ENCODE measurements around the gene BTNL8.

BTNL8 gene

GRCh38 chr5:180898621-180899246 lies at the start of gene BTNL8:
Gene BTNL8 (plus strand): TSS chr5:180899159. CDS start chr5:180899311, 152 bp downstream.
- no peak within 1 kb of the TSS for H3K9ac ChIP-seq (ENCODE audit: low read depth, low read length)

GRCh38 chr5:180849827-180850226 lies 49.1 kb upstream of the BTNL8 start:
- H3K36me3 ChIP-seq (ENCODE audit: insufficient read depth, low read depth, low read length), result peaks cover 87% of the 10 kb centered on the region
- H3K4me1 ChIP-seq (ENCODE audit: insufficient read depth, low read length), result no peaks in the 10 kb centered on the region
- H3K9ac ChIP-seq (ENCODE audit: low read depth, low read length), result no peak overlapping the region
- peaks cover 79% of the 10 kb centered on the region for H3K9me3 ChIP-seq (ENCODE audit: insufficient read depth, low read depth, low read length)
- H3K27ac ChIP-seq (ENCODE audit: low read length), result no peak overlapping the region
- H3K27me3 ChIP-seq (ENCODE audit: insufficient read depth, low read length), result no peaks in the 10 kb centered on the region
- H3K4me3 ChIP-seq (ENCODE audit: low read length), result peak overlapping the region; percentile 35; the same call in 1 of the 2 replicates

More at GRCh38 chr5:180898621-180899246, at the start of gene BTNL8:
- Histone ChIP-seq H3K4me3 (ENCODE audit: low read length) (no peak within 1 kb of the TSS), H3K27me3 (ENCODE audit: insufficient read depth, low read length) (no peaks in the 10 kb centered on the region), H3K27ac (ENCODE audit: low read length) (no peak within 1 kb of the TSS), H3K36me3 (ENCODE audit: insufficient read depth, low read depth, low read length) (no peaks in the 10 kb centered on the region), H3K4me1 (ENCODE audit: insufficient read depth, low read length) (no peaks in the 10 kb centered on the region), H3K9me3 (ENCODE audit: insufficient read depth, low read depth, low read length) (no peaks in the 10 kb centered on the region)

GRCh38 chr5:180850434-180851078 lies 48.4 kb upstream of the BTNL8 start:
- Histone ChIP-seq H3K4me3 (ENCODE audit: low read length) (peak overlapping the region; percentile 35; the same call in 1 of the 2 replicates), H3K9me3 (ENCODE audit: insufficient read depth, low read depth, low read length) (peaks cover 75% of the 10 kb centered on the region), H3K27ac (ENCODE audit: low read length) (no peak overlapping the region), H3K36me3 (ENCODE audit: insufficient read depth, low read depth, low read length) (peaks cover 92% of the 10 kb centered on the region), H3K4me1 (ENCODE audit: insufficient read depth, low read length) (no peaks in the 10 kb centered on the region), H3K9ac (ENCODE audit: low read depth, low read length) (no peak overlapping the region), H3K27me3 (ENCODE audit: insufficient read depth, low read length) (no peaks in the 10 kb centered on the region)

GRCh38 chr5:180852495-180852894 lies 46.5 kb upstream of the BTNL8 start:
- Histone ChIP-seq H3K4me3 (ENCODE audit: low read length) (no peak overlapping the region), H3K9me3 (ENCODE audit: insufficient read depth, low read depth, low read length) (peaks cover 57% of the 10 kb centered on the region), H3K27ac (ENCODE audit: low read length) (no peak overlapping the region), H3K9ac (ENCODE audit: low read depth, low read length) (no peak overlapping the region), H3K4me1 (ENCODE audit: insufficient read depth, low read length) (no peaks in the 10 kb centered on the region), H3K27me3 (ENCODE audit: insufficient read depth, low read length) (no peaks in the 10 kb centered on the region), H3K36me3 (ENCODE audit: insufficient read depth, low read depth, low read length) (peaks cover 83% of the 10 kb centered on the region)

GRCh38 chr5:180853121-180853847 lies 45.7 kb upstream of the BTNL8 start:
- Histone ChIP-seq H3K9ac (ENCODE audit: low read depth, low read length) (no peak overlapping the region), H3K36me3 (ENCODE audit: insufficient read depth, low read depth, low read length) (peaks cover 75% of the 10 kb centered on the region), H3K9me3 (ENCODE audit: insufficient read depth, low read depth, low read length) (peaks cover 49% of the 10 kb centered on the region), H3K27ac (ENCODE audit: low read length) (no peak overlapping the region), H3K27me3 (ENCODE audit: insufficient read depth, low read length) (no peaks in the 10 kb centered on the region), H3K4me1 (ENCODE audit: insufficient read depth, low read length) (no peaks in the 10 kb centered on the region), H3K4me3 (ENCODE audit: low read length) (no peak overlapping the region)

- no peak overlapping the region for H3K9ac ChIP-seq (ENCODE audit: low read depth, low read length)
- H3K36me3 ChIP-seq (ENCODE audit: insufficient read depth, low read depth, low read length), result peaks cover 69% of the 10 kb centered on the region
These were observed 45.1 kb upstream of the BTNL8 start for GRCh38 chr5:180853848-180854176.

DNA sequence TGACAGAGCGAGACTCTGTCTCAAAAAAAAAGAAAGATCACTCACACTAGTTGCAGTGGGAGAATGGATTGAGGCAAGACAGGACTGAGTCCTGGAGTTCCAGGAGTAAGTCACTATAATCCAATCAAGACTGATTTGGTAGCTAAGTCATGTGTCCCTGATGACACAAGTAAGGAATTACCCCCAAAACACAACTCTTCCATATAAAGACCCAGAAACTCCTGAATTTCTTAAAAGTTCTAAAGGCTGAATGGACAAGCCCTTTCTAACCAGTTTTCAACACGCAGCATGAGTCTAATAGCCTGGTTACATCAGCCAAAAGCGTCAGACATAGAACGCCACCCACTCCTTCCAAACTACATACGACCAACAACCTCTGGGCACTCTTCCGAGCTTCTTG lies 40.4 kb upstream of the BTNL8 start:
- H3K4me1 ChIP-seq (ENCODE audit: insufficient read depth, low read length), result peaks cover 7% of the 10 kb centered on the region; the same call in 1 of the 2 replicates
- H3K4me3 ChIP-seq (ENCODE audit: low read length), result no peak overlapping the region
- no peaks in the 10 kb centered on the region for H3K27me3 ChIP-seq (ENCODE audit: insufficient read depth, low read length)
- H3K9ac ChIP-seq (ENCODE audit: low read depth, low read length), result no peak overlapping the region
- H3K9me3 ChIP-seq (ENCODE audit: insufficient read depth, low read depth, low read length), result no peaks in the 10 kb centered on the region
- peaks cover 26% of the 10 kb centered on the region for H3K36me3 ChIP-seq (ENCODE audit: insufficient read depth, low read depth, low read length)
- H3K27ac ChIP-seq (ENCODE audit: low read length), result no peak overlapping the region

More at GRCh38 chr5:180853848-180854176, 45.1 kb upstream of the BTNL8 start:
- Histone ChIP-seq H3K4me1 (ENCODE audit: insufficient read depth, low read length) (no peaks in the 10 kb centered on the region), H3K27ac (ENCODE audit: low read length) (no peak overlapping the region), H3K27me3 (ENCODE audit: insufficient read depth, low read length) (no peaks in the 10 kb centered on the region), H3K4me3 (ENCODE audit: low read length) (no peak overlapping the region), H3K9me3 (ENCODE audit: insufficient read depth, low read depth, low read length) (peaks cover 44% of the 10 kb centered on the region)

DNA sequence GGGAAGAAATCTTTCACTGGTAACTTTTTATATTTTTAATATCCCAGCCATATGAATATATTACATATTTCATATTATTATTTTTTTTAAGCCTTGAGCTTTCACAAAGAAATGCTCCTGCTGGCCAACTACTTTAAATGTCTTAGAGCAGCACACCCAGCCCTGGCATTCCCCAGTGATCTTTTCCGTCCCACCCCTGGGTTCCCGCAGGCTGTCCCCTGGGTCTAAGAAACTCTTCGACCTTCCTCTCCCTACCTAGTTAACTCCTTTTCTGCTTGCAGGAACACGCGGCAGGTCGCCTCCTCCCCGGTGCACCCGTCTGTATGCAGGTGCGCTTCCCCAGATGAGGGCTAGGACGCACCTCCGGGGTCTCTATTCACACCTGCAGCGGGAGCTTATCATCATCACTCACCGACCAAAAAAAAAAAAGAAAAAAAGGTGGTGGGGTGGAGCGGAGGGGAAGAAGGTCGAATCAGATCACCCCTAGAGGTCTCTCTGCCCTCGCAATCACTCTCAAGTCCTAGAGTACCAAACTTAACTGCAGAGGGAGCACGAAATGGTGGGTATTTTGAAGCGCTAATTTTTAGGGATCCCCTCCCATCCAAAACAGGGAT lies 38.6 kb upstream of the BTNL8 start:
- Histone ChIP-seq H3K27me3 (ENCODE audit: insufficient read depth, low read length) (no peaks in the 10 kb centered on the region), H3K4me3 (ENCODE audit: low read length) (peak overlapping the region; percentile 76), H3K9ac (ENCODE audit: low read depth, low read length) (peak overlapping the region; percentile 88), H3K9me3 (ENCODE audit: insufficient read depth, low read depth, low read length) (no peaks in the 10 kb centered on the region), H3K4me1 (ENCODE audit: insufficient read depth, low read length) (peaks cover 7% of the 10 kb centered on the region; the same call in 1 of the 2 replicates), H3K27ac (ENCODE audit: low read length) (peak overlapping the region; percentile 34), H3K36me3 (ENCODE audit: insufficient read depth, low read depth, low read length) (peaks cover 9% of the 10 kb centered on the region)

DNA sequence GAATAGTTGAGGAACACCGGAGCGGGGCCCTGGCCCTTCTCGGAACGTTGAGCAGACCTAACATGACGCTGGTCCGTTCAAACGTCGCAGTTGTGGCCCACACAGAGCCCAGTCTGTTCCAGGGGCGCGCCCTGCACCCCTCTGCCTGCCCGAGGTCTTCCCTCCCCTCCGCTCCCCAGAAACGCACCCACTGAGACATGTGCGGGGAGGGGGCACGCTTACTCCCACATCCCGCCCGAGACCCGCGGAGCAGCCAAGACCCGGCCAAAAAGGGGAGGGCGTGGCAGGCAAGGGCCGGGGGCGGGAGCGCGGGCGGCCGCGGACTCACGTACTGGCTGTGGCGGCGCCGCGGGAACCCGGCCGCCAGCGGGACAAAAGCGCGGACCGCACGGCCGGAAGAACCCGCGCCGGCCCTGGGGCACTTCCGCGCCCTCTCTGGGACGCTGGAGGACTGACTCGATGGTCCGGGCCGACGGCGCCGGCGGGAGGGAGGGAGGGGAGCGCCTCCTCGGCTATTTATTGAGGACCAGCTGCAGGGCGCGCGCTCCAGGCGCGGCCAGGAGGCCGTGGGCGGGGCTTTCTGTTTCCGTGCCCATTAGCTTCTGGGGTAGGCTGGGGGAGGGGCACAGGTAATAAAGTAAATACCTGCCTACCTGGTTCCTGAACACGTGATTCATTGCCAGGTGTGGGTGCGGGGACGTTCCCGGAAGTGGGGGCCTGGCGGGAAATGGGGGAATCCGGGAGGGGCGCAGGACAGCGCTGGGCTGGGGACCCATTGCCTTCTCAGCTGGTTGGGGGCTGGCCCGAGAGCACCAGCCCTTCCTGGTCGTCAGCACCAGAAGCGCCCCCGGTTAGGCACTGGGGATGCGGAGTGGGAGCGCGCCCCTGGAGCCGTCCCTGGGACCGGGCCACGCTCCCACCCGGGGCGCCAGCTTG lies 37.8 kb upstream of the BTNL8 start, which contains the start of gene ZFP62:
ZFP62 (minus strand) TSS at position 390 of the 936 bp plus-strand sequence; CDS start at position 333, 57 bp downstream.
- Histone ChIP-seq H3K27me3 (ENCODE audit: insufficient read depth, low read length) (no peaks in the 10 kb centered on the region), H3K36me3 (ENCODE audit: insufficient read depth, low read depth, low read length) (peaks cover under 1% of the 10 kb centered on the region), H3K4me1 (ENCODE audit: insufficient read depth, low read length) (peaks cover 7% of the 10 kb centered on the region; the same call in 1 of the 2 replicates), H3K9me3 (ENCODE audit: insufficient read depth, low read depth, low read length) (no peaks in the 10 kb centered on the region), H3K4me3 (ENCODE audit: low read length) (peak within 1 kb of the TSS; percentile 76), H3K27ac (ENCODE audit: low read length) (peak within 1 kb of the TSS; percentile 70), H3K9ac (ENCODE audit: low read depth, low read length) (peak within 1 kb of the TSS; percentile 88)

DNA sequence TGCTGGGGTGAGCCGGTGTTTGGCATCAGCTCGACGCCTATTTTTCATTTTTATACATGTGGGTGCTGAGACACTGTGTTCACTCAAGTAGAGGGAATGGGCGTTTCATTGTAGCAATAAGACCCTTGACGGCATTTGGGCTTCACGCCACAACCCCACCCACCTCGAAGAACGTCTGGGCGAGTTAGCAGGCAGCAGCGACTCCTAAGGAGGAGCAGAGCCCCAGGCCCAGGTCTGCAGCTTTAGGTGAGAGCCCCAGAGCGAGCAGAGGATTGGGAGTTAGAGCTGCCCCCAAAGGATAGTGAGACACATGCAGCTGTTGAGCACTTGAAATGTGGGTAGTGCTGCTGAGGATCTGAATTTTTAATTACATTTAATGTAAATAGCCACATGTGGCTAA lies 36.3 kb upstream of the BTNL8 start:
- Histone ChIP-seq H3K4me1 (ENCODE audit: insufficient read depth, low read length) (peaks cover 7% of the 10 kb centered on the region; the same call in 1 of the 2 replicates), H3K27me3 (ENCODE audit: insufficient read depth, low read length) (no peaks in the 10 kb centered on the region), H3K27ac (ENCODE audit: low read length) (no peak overlapping the region), H3K9ac (ENCODE audit: low read depth, low read length) (no peak overlapping the region), H3K36me3 (ENCODE audit: insufficient read depth, low read depth, low read length) (no peaks in the 10 kb centered on the region), H3K9me3 (ENCODE audit: insufficient read depth, low read depth, low read length) (no peaks in the 10 kb centered on the region), H3K4me3 (ENCODE audit: low read length) (no peak overlapping the region)

All from iPS-20b (cell line).